ENCODE results near the gene SIRT4.

GRCh38 chr12:120317224-120318105, 15.3 kb downstream of the SIRT4 start:
- TF ChIP-seq, protein P1, sequence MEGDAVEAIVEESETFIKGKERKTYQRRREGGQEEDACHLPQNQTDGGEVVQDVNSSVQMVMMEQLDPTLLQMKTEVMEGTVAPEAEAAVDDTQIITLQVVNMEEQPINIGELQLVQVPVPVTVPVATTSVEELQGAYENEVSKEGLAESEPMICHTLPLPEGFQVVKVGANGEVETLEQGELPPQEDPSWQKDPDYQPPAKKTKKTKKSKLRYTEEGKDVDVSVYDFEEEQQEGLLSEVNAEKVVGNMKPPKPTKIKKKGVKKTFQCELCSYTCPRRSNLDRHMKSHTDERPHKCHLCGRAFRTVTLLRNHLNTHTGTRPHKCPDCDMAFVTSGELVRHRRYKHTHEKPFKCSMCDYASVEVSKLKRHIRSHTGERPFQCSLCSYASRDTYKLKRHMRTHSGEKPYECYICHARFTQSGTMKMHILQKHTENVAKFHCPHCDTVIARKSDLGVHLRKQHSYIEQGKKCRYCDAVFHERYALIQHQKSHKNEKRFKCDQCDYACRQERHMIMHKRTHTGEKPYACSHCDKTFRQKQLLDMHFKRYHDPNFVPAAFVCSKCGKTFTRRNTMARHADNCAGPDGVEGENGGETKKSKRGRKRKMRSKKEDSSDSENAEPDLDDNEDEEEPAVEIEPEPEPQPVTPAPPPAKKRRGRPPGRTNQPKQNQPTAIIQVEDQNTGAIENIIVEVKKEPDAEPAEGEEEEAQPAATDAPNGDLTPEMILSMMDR (IDR thresholded peaks at IDR 0.05) = peak; percentile 84
- TF ChIP-seq ZFX (IDR thresholded peaks at IDR 0.05; ENCODE audit: borderline replicate concordance) = no peak

Data from 22Rv1 (cell line).